ENCODE data around the gene MTA3. TPM values are rescaled to one million over a fixed set of nuclear protein-coding genes. Genes with fewer than 3 reads are reported as not detected.
"Not testable (repeated sequence)": the region's sequence is repeated elsewhere in the genome, so short reads cannot be mapped to it uniquely, and the experiment has no call there.

The MTA3 gene
- total RNA-seq, 1 donor from 2014 or later, result 34.3 TPM

DNA sequence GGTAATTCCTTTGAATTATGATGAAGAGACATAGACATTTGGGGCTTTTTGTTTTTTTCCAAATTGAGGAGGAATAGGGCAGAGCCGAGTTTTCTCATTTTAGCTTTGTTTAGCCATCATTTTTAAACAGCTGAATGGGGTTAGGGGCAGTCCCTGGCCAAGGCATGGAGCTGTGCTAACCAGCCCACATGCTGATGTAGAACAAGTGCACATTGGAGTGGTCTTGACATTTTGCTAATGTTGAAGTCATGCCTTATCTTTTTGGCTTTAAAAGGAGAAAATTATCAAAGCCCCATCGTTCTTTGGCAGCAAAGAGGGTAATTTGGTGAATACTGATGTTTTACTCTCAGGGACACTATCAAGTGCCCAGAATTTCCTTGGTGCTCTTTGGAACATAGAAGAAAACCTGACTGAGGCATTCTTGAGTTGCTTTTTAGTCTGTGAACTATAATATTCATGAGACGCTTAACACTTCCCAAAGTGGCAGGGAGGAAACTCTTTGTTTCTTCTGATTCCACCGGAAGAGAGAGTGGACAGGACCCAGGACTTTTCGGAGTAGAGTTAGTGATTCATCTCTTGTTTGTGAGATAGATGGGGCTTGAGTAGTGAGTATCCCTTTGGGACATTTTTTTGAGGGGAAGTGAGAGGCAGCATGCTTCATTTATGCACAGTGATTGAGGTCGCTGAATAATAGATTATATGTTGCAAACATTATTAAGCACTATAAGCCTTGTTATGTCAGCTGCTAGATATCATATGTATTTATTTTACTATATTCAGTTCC, 45.0 kb downstream of the MTA3 start:
- no peak for DNase-seq

DNA sequence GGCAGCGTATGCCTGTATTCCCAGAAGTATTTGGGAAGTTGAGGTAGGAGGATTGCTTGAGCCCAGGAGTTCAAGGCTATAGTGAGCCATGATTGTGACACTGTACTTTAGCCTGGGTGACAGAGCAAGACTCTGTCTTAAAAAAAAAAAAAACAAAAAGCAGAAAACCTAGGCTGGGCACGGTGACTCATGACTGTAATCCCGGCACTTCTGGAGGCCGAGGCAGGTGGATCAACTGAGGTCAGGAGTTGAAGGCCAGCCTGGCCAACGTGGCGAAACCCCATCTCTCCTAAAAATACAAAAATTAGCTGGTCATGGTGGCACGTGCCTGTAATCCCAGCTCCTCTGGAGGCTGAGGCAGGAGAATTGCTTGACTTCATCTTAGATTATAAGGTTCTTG, 46.4 kb downstream of the MTA3 start:
- DNase-seq, result no peak

DNA sequence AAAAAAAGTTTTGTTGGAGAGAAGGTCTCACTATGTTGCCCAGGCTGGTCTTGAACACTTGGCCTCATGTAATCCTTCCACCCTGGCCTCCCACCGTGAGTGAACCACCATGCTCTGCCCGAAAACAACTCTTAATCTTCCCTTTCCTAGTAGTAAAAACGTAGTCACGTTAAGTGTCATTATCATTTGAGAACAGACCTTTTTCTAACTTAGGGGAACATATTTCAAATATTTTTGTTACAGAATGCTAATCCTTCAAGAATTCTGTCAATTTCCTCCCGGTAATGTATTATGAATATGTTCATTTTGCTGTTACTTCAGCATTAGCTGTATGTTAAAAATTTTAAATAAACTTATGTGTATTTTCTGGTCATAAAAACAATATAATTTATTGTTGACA, 49.7 kb downstream of the MTA3 start:
- no peak for DNase-seq

DNA sequence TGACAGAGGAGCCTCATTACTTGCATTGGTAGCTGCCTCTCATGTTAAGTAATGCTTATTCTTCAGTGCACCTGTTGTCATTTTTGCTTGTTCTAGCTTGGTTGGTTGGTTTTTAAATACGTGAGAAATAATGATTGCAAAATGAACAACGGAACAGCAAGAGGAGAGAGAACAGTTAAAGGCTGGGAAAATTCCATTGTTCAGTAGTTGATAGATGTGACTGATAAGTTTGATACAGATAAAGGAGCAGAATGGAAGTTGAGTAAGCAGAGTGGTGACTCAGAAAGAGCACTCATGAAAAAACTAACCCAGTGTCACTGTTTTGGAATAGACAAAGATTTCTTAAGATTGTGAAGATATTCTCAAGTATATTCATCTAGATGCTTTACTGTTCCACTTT, 50.5 kb downstream of the MTA3 start:
- no peak for DNase-seq

DNA sequence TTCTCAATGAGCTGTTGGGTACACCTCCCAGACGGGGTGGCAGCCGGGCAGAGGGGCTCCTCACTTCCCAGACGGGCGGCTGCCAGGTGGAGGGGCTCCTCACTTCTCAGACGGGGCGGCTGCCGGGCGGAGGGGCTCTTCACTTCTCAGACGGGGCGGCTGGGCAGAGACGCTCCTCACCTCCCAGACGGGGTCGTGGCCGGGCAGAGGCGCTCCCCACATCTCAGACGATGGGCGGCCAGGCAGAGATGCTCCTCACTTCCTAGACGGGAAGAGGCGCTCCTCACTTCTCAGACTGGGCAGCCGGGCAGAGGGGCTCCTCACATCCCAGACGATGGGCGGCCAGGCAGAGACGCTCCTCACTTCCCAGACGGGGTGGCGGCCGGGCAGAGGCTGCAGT, 53.2 kb downstream of the MTA3 start:
- DNase-seq, result not testable (repeated sequence)

DNA sequence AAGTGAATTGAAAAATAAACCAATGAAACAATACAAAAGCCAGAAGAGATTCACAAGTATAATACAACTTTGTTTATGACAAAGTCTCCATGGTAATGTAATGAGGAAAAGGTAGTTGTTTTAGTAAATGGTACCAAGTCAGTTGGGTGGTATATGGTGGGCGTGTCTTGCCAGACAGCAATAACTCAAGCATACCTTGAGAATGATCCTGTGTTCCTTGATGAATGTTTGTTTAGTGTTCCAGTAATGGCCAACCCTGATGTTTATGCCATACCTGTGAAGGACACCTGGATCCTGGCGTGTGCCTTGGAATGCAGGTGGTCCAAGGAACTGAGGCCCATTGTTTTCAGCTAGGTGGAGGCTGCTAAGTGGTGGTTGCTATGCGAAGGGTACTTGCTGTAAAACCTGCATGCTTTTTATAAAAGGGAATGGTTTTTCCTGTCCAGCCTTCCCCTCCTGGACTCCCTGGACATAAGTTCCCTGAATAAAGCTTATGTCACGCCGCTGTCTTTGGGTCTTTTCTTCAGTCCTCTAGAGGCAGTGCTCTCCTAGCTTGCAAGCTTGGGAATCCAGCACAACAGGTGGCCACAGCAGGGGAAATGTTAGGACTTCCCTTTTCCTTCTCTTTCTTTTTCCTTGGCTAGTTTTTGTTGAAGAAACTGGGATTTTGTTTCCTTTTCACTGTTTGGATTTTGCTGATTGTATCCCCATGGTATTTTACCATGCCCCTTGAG, 54.7 kb downstream of the MTA3 start:
- DNase-seq, result no peak

DNA sequence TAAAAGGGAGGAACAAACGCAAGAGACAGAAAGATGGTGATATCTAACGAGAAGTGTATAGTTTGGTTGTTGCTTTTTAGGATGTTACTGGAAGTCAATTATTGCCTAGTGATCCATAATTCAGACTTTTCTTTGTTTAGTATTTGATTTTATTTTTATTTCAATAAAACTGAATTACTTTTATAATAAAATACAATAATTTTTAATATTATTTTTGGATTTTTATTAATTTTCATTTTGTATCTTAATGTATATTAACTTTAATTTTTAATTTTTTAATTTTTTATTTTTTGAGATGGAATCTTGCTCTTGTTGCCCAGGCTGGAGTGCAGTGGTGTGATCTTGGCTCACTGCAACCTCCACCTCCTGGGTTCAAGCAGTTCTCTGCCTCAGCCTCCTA, 55.6 kb downstream of the MTA3 start:
- no peak for DNase-seq

DNA sequence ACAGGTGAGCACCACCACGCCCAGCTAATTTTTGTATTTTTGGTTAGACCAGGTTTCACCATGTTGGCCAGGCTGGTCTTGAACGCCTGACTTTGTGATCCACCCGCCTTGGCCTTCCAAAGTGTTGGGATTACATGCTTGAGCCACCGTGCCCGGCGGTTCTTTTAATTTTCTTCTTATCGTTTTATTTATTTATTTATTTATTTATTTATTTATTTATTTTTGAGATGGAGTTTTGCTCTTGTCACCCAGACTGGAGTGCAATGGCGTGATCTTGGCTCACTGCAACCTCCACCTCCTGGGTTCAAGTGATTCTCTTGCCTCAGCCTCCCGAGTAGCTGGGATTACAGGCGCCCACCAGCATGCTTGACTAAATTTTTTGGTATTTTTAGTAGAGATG, 59.6 kb downstream of the MTA3 start:
- DNase-seq, result not testable (repeated sequence)

DNA sequence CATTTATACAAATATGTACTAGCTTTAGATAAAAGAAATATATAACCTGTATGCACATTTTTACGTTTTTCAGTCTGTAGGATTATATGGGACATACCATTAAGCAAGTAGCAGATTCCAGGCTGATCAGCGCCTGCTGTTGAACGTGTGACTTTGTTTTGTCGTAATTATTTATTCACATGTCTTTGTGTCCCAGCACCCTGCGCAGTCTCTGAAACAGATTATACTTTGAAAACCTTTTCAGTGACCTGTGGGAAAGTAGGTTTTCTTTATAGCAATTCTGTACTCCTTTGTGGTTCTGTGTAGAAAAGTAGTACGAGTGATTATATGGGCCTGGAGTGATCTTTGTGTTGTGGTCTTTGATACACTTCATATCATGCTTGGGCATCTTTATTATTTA, 68.5 kb downstream of the MTA3 start:
- DNase-seq, result no peak

DNA sequence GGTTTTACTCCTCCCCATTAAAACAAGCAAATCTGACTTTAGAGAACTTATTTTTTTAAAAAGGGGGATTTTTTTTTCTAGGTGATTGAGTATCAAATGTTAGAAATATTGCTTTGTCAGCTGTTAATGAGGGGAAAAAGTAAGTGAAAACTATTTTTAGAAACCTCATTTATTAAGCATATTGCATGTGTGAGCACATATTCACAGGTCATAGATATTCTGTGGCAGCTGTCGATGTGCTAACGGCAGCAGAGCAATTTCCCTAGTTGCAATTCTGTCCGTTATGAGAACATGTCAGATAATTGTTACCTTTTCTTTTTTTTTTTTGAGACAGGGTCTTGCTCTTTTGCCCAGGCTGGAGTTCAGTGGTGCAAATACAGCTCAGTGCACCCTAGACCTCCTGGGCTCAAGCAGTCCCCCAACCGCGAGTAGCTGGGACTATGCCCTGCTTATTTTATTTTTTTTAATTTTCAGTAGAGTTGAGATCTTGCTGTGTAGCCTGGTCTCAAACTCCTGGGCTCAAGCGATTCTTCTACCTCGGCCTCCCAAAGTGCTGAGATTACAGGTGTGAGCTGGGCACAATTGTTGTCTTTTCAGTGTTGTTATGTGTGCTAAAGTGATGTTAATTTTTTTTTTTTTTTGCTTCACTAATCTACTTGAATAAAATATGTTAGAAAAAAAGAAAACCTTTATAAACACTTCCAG, 69.8 kb downstream of the MTA3 start:
- DNase-seq, result no peak

DNA sequence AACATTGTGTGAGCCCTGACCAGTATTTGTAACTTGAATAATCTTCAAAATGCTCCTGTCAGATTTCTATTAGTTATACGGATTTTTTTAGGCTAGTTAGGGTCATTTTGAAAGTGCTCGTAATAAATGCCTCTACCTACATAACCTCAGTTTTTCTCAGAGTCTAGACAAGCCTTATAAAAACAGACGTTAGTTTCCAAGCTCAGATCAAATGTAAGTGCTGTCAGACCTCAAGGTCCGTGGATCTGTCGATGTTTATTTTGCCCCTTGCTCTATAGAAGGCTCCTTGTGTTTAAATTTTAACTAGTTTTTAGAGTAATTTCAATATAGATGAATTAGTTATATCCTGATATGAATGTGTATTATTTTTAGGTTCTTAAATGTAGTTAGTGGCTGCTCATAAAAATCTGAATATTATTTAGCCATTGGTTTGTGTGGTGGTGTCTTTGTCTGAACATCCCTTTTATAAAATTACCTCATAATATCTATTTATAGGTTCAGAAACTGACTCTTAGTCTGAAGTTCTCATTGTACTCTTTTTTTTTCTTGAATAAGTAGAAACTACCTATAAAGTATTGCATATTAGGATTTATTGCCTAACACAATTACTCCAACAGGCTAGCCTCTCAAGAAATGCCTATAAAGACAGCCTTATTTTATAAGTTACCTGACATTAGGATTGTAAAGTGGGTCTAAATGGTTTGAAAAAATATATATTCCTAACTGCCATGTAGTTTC, 71.1 kb downstream of the MTA3 start:
- no peak for DNase-seq

DNA sequence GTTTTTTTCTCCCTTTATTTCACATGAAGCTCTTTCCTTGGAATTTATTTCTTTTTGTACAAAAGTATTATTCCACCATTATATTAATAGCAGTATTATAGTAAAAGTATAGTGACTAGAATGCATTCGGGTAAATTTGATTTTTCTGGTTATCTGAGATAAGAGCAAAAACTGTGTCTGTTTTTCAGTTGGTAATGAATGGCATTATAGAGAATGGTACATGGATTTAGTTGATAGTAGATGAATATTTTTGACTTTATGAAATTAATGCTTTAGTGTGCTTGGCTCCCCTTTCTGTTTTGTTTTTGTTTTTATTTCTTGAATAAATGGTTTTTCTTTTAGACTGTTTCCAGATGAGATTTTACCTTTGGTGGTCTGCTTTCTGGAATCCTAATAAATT, 71.8 kb downstream of the MTA3 start:
- DNase-seq, result no peak

DNA sequence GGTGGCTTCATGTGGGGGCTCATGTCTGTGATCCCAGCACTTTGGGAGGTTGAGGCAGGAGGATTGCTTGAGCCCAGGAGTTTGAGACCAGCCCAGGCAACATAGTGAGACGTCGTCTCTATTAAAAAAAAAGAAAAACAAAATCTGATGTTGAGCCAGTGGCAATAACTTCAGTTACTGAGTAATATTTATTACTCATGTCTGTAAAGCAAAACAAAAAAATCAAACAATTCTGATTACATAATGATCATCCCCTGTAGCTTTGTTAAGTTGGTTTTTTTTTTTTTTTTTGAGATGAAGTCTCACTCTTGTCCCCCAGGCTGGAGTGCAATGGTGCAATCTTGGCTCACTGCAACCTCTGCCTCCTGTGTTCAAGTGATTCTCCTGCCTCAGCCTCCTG, 73.9 kb downstream of the MTA3 start:
- not testable (repeated sequence) for DNase-seq

DNA sequence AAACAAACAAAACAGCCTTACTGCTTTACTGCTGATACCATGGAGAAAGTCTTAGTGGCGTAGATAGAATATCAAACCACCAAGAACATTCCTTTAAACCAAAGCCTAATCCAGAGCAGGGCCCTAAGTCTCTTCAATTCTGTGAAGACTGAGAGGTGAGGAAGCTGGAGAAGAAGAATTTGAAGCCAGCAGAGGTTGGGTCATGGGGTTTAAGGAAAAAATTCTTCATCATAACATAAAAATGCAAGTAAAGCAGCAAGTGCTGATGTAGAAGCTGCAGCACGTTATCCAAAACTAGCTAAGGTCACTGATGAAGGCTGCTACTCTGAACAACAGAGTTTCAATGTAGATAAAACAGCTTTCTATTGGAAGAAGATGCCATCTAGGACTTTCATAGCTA, 77.1 kb downstream of the MTA3 start:
- no peak for DNase-seq

DNA sequence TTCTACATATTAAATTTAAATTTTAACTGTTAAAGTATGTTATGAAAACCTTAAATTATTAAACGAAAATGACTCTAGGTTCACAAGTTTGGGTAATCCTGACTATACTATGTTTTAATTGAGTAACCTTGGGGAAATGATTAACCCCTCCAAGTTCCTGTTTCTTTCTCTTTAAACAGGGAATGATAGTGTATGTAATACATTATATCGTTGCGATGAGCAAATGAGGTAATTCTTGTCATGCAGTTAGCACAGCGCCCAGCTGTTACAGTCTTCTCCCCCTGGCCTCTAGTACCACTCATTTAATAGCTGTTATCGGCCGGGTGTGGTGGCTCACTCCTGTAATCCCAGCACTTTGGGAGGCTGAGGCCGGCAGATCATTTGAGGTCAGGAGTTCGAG, 80.4 kb downstream of the MTA3 start:
- DNase-seq, result no peak

DNA sequence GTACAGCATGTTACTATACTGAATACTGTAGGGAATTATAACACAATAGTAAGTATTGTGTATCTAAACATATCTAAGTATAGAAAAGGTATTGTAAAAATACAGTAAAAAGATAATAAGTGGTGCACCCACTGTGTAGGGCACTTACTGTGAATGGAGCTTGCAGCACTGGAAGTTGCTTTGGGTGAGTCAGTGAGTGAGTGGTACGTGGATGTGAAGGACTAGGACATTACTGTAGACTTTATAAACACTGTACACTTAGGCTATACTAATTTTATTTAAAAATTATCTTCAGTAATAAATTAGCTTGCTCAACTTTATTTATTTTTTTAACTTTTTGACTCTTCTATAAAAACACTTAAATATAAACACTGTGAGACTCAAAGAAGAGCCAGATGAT, 82.6 kb downstream of the MTA3 start:
- DNase-seq, result no peak

DNA sequence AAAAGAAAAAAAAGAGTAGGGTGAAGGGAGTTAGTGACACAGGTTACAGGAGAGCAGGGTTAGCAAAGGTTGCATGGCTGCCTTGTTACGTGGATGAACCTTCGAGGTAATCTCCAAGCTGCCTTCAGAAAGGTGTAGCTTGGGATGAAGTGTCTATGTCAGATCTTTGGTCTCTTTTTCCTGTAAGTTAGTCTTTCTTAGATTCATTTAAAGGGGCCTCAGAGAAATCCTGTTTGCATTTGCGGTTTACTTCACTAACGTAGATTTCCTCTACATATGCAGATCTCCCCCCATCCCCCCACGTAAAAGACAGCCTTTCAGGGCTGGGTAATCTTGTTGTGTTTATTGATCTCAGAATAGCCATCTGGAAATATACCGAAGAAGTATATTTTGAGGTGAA, 83.7 kb downstream of the MTA3 start:
- no peak for DNase-seq

DNA sequence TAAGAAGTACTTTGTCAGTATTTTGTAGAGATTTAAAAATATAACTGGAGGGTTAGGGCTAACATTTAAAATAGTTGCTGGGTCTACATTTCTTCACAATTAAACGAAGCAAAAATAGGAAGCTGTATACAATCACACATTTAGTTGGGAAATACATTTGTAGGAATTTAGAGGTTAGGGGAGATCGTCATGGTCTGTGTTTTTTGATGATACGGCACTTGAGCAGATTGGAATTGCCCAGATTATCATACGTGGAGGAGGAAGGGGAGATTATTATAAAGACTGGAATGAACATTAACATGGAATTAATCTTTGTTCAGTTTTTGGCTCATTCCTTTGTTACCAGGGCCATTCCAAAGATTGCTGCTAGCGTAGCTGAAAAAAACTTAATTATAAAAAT, 84.6 kb downstream of the MTA3 start:
- no peak for DNase-seq

DNA sequence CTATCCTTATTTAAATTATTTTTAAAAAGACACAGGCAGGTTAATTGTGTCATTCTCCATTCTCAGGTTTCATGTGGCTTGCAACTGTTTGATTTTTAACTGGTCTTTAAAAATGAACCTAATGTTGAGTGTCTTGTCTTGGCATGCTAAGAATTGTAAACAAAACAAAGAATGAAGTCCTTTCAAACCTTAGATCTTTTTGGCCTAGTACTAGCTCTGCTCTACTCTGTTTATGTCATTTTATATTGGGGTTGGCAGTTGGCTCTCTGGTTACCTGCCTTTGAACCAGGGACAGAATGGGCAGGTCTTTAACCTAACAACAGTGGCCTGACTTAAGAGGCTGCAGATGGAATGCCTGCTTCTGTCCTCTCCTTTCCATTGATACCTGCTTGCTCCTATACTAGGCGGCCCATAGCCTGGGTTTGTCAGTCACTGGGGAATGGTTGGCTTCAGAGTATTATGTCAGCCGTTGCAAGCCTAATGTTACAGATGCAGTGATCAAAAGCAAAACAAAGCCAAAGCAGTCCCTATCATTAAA, 85.5 kb downstream of the MTA3 start:
- no peak for DNase-seq

DNA sequence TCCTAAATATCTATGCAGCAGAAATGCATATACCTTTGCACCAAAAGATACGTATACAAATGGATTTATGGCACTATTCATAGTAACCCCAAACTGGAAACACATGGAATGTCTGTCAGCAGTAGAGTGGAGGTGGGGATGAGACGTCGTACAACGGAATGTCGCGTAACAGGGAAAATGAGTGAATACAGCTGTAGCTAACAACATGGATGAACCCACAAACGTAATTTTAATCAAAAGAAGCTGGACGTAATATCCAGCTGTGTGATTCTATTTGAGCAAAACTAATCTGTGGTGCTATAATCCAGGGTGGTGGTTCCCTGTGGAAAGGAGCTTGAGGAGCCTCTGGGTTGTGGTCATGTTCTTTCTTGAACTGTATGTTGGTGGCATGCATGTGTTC, 89.9 kb downstream of the MTA3 start:
- DNase-seq, result no peak

DNA sequence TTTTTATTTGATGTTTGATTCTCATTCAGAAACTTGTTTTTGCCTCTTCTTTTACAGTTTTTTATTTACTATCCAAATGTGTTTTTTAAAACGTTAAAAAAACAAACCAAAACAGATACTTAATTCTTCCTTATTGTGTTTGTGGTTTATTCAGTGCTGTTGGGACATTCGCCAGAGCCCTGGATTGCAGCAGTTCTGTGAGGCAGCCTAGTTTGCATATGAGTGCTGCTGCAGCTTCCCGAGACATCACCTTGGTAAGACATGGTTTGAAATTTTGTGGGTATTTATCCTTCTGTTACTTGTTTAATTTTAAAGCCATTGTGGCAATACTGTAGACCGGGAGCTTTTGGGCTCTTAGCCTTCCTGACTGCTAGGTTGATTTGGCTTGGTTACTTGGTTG, 91.2 kb downstream of the MTA3 start:
- DNase-seq, result no peak

DNA sequence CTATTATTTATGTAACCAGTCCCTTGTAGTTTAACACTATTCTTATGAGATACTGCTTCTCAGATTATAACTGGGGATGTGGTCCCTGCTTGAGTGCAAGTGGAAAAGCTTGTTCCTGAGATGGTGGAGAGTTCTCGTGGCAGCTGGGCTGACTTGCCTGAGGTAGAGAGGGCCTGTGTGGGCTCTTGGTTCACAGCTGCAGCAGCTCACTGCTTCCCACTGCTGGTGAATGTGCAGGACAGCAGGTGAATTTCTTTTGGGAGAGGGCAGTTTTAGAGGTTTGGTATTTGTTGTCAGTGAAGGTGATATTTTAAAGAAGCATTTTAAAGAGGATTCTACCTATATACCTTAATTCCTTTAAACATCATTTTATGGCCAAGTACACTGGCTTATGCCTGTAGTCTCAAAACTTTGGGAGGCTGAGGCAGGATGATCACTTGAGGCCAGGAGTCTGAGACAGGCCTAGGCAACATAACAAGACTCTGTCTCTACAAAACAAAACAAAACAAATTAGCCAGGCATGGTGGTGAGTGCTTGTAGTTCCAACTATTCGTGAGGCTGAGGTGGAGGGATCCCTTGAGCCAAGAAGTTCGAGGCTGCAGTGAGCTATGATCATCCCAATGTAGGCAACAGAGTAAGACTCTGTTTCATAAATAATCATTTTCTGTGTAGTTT, 94.8 kb downstream of the MTA3 start:
- DNase-seq, result peak; percentile 76
